ENCODE data around the gene RAB3A.

Gene RAB3A

GRCh38 chr19:18150776-18151624 is 52.8 kb downstream of the RAB3A start:
- no peak for DNase-seq (ENCODE audit: low read depth in 2 of 2)

GRCh38 chr19:18149596-18149975 is 54.3 kb downstream of the RAB3A start:
- no peak for DNase-seq (ENCODE audit: low read depth in 2 of 2)

GRCh38 chr19:18147396-18147795 is 56.4 kb downstream of the RAB3A start:
- DNase-seq (ENCODE audit: low read depth in 2 of 2) = no peak

Data from stimulated activated CD4-positive, alpha-beta T cell treated with anti-CD3 and anti-CD28 coated beads, Interleukin-4, amount 100 ng/mL, for 48 hours (primary cell).